AG09309 (cell line): ENCODE measurements around the gene DNAI2.
"Not testable (repeated sequence)": the region's sequence is repeated elsewhere in the genome, so short reads cannot be mapped to it uniquely, and the experiment has no call there.

Experiments used
- DNase-seq: peaks from one replicate; pipeline ENCODE4 v3.0.0-alpha.2; 2010; ENCODE audit warnings: low read depth
- H3K4me3 ChIP-seq: 2 replicates; pipeline ENCODE4 v1.5.1; 2011; ENCODE audit warnings: mild to moderate bottlenecking, low read depth, low read length, moderate library complexity; ENCODE audit not compliant: control insufficient read depth
- CTCF ChIP-seq: IDR thresholded peaks from 2 replicates; pipeline ENCODE4 v1.5.1; 2011; ENCODE audit warnings: mild to moderate bottlenecking, low read depth, low read length, inconsistent platforms; ENCODE audit not compliant: insufficient read depth, control insufficient read depth; ENCODE audit errors: missing control alignments

DNAI2 gene

GRCh38 chr17:74281799-74282198, 7.8 kb downstream of the DNAI2 start:
- TF ChIP-seq CTCF: no peak
- no peak for DNase-seq

GRCh38 chr17:74282274-74282586, 8.2 kb downstream of the DNAI2 start:
- not testable (repeated sequence) for H3K4me3 ChIP-seq, DNase-seq

More at GRCh38 chr17:74281799-74282198, 7.8 kb downstream of the DNAI2 start:
- H3K4me3 ChIP-seq: no peak overlapping the region

GRCh38 chr17:74282587-74283370, 8.7 kb downstream of the DNAI2 start:
- no peak overlapping the region for H3K4me3 ChIP-seq
- DNase-seq: no peak
- TF ChIP-seq CTCF: no peak

GRCh38 chr17:74283371-74283673, 9.3 kb downstream of the DNAI2 start:
- DNase-seq: no peak
- H3K4me3 ChIP-seq: no peak overlapping the region
- no peak for TF ChIP-seq CTCF

GRCh38 chr17:74287031-74287602, 13.1 kb downstream of the DNAI2 start:
- no peak for TF ChIP-seq CTCF
- no peak for DNase-seq
- H3K4me3 ChIP-seq: no peak overlapping the region

- H3K4me3 ChIP-seq: no peak overlapping the region
- no peak for DNase-seq
- no peak for TF ChIP-seq CTCF
These were observed 14.8 kb downstream of the DNAI2 start for GRCh38 chr17:74288785-74289184.

- no peak for DNase-seq
- no peak overlapping the region for H3K4me3 ChIP-seq
- TF ChIP-seq CTCF: no peak
These were observed 15.7 kb downstream of the DNAI2 start for GRCh38 chr17:74289688-74290087.
